Loucy (cell line): ENCODE data around the gene DYRK1B.

Experiments used
- H2AFZ ChIP-seq: fragments of 200-600 bp; sonication (generic); 2 replicates; pipeline ENCODE4 v1.6.0; 2016; ENCODE audit warnings: antibody characterized with exemption, mild to moderate bottlenecking, low read length, moderate library complexity
- H3F3A ChIP-seq: fragments of 200-600 bp; 2 replicates; pipeline ENCODE4 v1.6.0; 2016; ENCODE audit warnings: antibody characterized with exemption, low read depth, mild to moderate bottlenecking
- H3K27me3 ChIP-seq: fragments of 200-600 bp; sonication (generic); 2 replicates; pipeline ENCODE4 v1.6.1; 2014; ENCODE audit warnings: low read length, mild to moderate bottlenecking; ENCODE audit not compliant: insufficient read depth, poor library complexity, severe bottlenecking
- H3K36me3 ChIP-seq: fragments of 200-600 bp; sonication (generic); 2 replicates; pipeline ENCODE4 v1.6.1; 2016; ENCODE audit warnings: low read length; ENCODE audit not compliant: insufficient read depth
- H3K4me1 ChIP-seq: fragments of 200-600 bp; sonication (generic); 2 replicates; pipeline ENCODE4 v1.5.1; 2014; ENCODE audit warnings: low read length, mild to moderate bottlenecking; ENCODE audit not compliant: insufficient read depth, poor library complexity, severe bottlenecking
- H3K4me2 ChIP-seq: fragments of 200-600 bp; sonication (generic); 2 replicates; pipeline ENCODE4 v1.6.0; 2014; ENCODE audit warnings: antibody characterized with exemption, low read length, low read depth, mild to moderate bottlenecking; ENCODE audit not compliant: poor library complexity, severe bottlenecking
- H3K4me3 ChIP-seq: fragments of 200-600 bp; sonication (generic); 2 replicates; pipeline ENCODE4 v1.5.1; 2014; ENCODE audit warnings: low read length, mild to moderate bottlenecking, mixed read lengths; ENCODE audit not compliant: poor library complexity, severe bottlenecking
- H3K79me2 ChIP-seq: fragments of 200-600 bp; sonication (generic); 2 replicates; pipeline ENCODE4 v1.6.1; 2014; ENCODE audit warnings: low read length; ENCODE audit not compliant: insufficient read depth
- H3K9ac ChIP-seq: fragments of 200-600 bp; sonication (generic); 2 replicates; pipeline ENCODE4 v1.6.0; 2014; ENCODE audit warnings: mild to moderate bottlenecking, low read depth, low read length, moderate library complexity; ENCODE audit not compliant: poor library complexity, severe bottlenecking
- H3K9me2 ChIP-seq: fragments of 200-600 bp; sonication (generic); replicated peaks from 2 replicates; pipeline ENCODE4 v1.6.1; 2016; ENCODE audit warnings: low read depth, low read length, mixed read lengths
- H3K9me3 ChIP-seq: fragments of 200-600 bp; sonication (generic); 2 replicates; pipeline ENCODE4 v1.6.1; 2014; ENCODE audit warnings: mild to moderate bottlenecking, antibody characterized with exemption, low read length, low read depth; ENCODE audit not compliant: insufficient read depth
- H4K20me1 ChIP-seq: fragments of 200-600 bp; sonication (generic); 2 replicates; pipeline ENCODE4 v1.6.0; 2014; ENCODE audit warnings: antibody characterized with exemption, low read length, mild to moderate bottlenecking; ENCODE audit not compliant: insufficient read depth, poor library complexity, severe bottlenecking
- EZH2phosphoT487 ChIP-seq: fragments of 200-600 bp; IDR thresholded peaks from 2 replicates; pipeline ENCODE4 v1.6.1; 2018; ENCODE audit warnings: antibody characterized with exemption, mild to moderate bottlenecking, moderate library complexity, borderline replicate concordance
- TF ChIP-seq, protein P1 (sequence below): fragments of 200-600 bp; sonication (generic); conservative IDR thresholded peaks from 2 replicates; pipeline ENCODE4 v1.5.1; 2014; ENCODE audit warnings: mild to moderate bottlenecking, antibody characterized with exemption, low read length

DYRK1B gene

DNA sequence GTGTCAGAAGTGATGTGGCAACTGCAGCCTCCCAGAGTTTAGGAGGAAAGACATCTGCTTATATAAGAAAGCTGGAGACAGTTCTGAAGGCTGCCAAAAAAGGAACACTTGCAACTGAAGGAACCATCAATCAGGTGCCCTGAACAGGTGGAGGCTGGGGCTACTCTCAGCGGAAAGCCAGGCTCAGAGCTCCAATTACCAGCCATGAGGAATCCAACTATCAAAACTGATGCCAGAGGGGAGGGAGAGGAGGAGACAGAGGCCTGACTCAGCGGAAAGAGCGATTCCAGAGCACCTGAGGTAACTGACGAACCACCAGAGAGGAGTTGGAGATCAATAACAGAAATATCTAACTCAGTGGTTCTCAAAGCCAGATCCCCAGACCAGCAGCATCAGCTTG is 31.0 kb downstream of the DYRK1B start:
- Histone ChIP-seq H2AFZ (no peak overlapping the region), H3K9me2 (no peaks in the 10 kb centered on the region), H3K9ac (no peak overlapping the region), H3K79me2 (no peaks in the 10 kb centered on the region), H3K4me2 (no peak overlapping the region), H3K4me3 (no peak overlapping the region), H3K27me3 (no peaks in the 10 kb centered on the region), H4K20me1 (no peaks in the 10 kb centered on the region), H3F3A (no peaks in the 10 kb centered on the region), H3K9me3 (no peaks in the 10 kb centered on the region), H3K4me1 (no peaks in the 10 kb centered on the region), H3K36me3 (no peaks in the 10 kb centered on the region)
- no peak for TF ChIP-seq EZH2phosphoT487
- TF ChIP-seq, protein P1, sequence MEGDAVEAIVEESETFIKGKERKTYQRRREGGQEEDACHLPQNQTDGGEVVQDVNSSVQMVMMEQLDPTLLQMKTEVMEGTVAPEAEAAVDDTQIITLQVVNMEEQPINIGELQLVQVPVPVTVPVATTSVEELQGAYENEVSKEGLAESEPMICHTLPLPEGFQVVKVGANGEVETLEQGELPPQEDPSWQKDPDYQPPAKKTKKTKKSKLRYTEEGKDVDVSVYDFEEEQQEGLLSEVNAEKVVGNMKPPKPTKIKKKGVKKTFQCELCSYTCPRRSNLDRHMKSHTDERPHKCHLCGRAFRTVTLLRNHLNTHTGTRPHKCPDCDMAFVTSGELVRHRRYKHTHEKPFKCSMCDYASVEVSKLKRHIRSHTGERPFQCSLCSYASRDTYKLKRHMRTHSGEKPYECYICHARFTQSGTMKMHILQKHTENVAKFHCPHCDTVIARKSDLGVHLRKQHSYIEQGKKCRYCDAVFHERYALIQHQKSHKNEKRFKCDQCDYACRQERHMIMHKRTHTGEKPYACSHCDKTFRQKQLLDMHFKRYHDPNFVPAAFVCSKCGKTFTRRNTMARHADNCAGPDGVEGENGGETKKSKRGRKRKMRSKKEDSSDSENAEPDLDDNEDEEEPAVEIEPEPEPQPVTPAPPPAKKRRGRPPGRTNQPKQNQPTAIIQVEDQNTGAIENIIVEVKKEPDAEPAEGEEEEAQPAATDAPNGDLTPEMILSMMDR: no peak

DNA sequence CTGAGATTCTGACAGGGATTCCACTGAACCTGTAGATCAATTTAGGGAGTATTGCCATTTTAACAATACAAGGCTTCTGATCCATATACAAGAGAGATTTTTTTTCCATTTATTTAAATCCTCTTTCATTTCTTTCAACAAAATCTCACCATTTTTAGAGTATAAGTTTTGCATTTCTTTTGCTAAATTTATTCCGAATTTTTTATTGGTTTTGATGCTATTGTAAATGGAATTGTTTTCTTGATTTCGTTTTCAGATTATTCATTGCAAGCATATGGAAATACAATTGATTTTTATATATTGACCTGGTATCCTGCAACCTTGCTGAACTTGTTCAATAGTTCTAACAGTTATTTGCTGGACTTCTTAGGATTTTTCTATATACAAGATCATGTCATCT is 36.9 kb downstream of the DYRK1B start:
- no peaks in the 10 kb centered on the region for H3K36me3 ChIP-seq
- no peak overlapping the region for H3K4me3 ChIP-seq
- no peaks in the 10 kb centered on the region for H3K9me3 ChIP-seq
- no peak overlapping the region for H3K4me2 ChIP-seq
- H3K4me1 ChIP-seq: no peaks in the 10 kb centered on the region
- H4K20me1 ChIP-seq: no peaks in the 10 kb centered on the region
- no peaks in the 10 kb centered on the region for H3K27me3 ChIP-seq
- no peak overlapping the region for H2AFZ ChIP-seq
- TF ChIP-seq, protein P1: no peak
- TF ChIP-seq EZH2phosphoT487: no peak
- no peaks in the 10 kb centered on the region for H3F3A ChIP-seq
- H3K9ac ChIP-seq: no peak overlapping the region
- H3K79me2 ChIP-seq: no peaks in the 10 kb centered on the region
- H3K9me2 ChIP-seq: no peaks in the 10 kb centered on the region

DNA sequence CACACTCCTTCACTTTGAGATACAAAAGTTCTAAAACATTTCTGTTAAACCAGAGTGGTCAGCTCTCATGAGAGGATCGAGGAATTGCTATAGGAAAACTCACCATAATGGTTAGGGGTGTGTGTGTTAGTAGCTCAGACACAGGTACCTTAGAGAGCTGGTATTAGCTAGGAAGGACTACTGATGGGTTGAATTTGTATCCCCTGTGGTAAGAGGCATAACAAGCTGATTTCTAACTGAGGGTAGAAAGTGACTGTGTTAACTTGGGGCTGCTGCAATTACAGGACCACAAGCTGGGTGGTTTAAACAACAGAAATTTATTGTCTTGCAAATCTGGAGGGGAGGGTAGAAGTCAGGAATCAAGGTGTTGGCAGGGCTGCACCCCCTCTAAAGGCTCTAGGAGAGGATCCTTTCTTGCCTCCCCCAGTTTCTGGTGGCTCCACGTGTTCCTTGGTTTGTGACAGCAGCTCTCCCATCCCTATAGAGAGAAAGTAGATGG is 37.9 kb downstream of the DYRK1B start:
- H3K9ac ChIP-seq: no peak overlapping the region

More for the DNA sequence above, 37.9 kb downstream of the DYRK1B start:
- Histone ChIP-seq H3K27me3 (no peaks in the 10 kb centered on the region), H3K4me1 (no peaks in the 10 kb centered on the region), H3F3A (no peaks in the 10 kb centered on the region), H3K9me2 (no peaks in the 10 kb centered on the region), H3K4me2 (no peak overlapping the region), H3K9me3 (no peaks in the 10 kb centered on the region), H4K20me1 (no peaks in the 10 kb centered on the region), H3K79me2 (no peaks in the 10 kb centered on the region), H2AFZ (no peak overlapping the region), H3K36me3 (no peaks in the 10 kb centered on the region), H3K4me3 (no peak overlapping the region)
- TF ChIP-seq, protein P1: no peak
- TF ChIP-seq EZH2phosphoT487: no peak
